Left ventricle myocardium inferior (tissue), 1 donor: ENCODE measurements around the gene C14orf119. TPM values are rescaled to one million over a fixed set of nuclear protein-coding genes. Genes with fewer than 3 reads are reported as not detected.
A peak's percentile ranks its signal among the peaks of the same experiment; 100 is the strongest.

Experiments used
- DNase-seq: peaks from one replicate; pipeline ENCODE4 v3.0.0-alpha.2; 2020
- H3K27ac ChIP-seq: fragments of 200-600 bp; replicated peaks from 2 replicates; pipeline ENCODE4 v1.8.0; 2021
- H3K27me3 ChIP-seq: fragments of 200-600 bp; 2 replicates; pipeline ENCODE4 v1.8.0; 2021; ENCODE audit warnings: low read depth
- H3K36me3 ChIP-seq: fragments of 200-600 bp; 2 replicates; pipeline ENCODE4 v1.8.0; 2021
- H3K4me1 ChIP-seq: fragments of 200-600 bp; 2 replicates; pipeline ENCODE4 v1.8.0; 2021
- H3K4me3 ChIP-seq: fragments of 200-600 bp; 2 replicates; pipeline ENCODE4 v1.8.0; 2021; ENCODE audit warnings: mild to moderate bottlenecking, moderate library complexity
- H3K9me3 ChIP-seq: fragments of 200-600 bp; replicated peaks from 2 replicates; pipeline ENCODE4 v1.8.0; 2021
- intact Hi-C: fragments of 100-400 bp; cut with micrococcal nuclease; formaldehyde crosslinking; loops from one replicate; pipeline ENCODE4 v1.11.0; 2022
- long read RNA-seq: library from polyadenylated mRNA; unstranded; transcript quantifications from one replicate; pipeline ENCODE4 v2.0.0, GENCODE V29; 2021
- total RNA-seq: library from RNA; stranded (reverse); fragmentation: NEBNext Ultra II Directional; extraction: Animal tissue kit (Norgen Biotek cat#: 25700); gene quantifications from one replicate; pipeline ENCODE4 v1.2.1, GENCODE V29; 2021
- TF ChIP-seq, protein P1 (sequence below): fragments of 200-600 bp; IDR thresholded peaks from 2 replicates; pipeline ENCODE4 v1.8.0; 2021; ENCODE audit warnings: antibody characterized with exemption, mild to moderate bottlenecking, borderline replicate concordance
- donor health status: DM: no; HTN: yes; CAD: no; lungs with severe emphysema.

The C14orf119 gene, protein sequence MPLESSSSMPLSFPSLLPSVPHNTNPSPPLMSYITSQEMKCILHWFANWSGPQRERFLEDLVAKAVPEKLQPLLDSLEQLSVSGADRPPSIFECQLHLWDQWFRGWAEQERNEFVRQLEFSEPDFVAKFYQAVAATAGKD
- 25.2 TPM for total RNA-seq
- long read RNA-seq, transcript C14orf119-201 (2 exons, 3,660 nt): major isoform, 41 of 47 reads
- long read RNA-seq, partial matches to known transcripts: 0 of 47 reads
- long read RNA-seq, other reads (novel, unspliced or antisense): 6 of 47 reads

DNA sequence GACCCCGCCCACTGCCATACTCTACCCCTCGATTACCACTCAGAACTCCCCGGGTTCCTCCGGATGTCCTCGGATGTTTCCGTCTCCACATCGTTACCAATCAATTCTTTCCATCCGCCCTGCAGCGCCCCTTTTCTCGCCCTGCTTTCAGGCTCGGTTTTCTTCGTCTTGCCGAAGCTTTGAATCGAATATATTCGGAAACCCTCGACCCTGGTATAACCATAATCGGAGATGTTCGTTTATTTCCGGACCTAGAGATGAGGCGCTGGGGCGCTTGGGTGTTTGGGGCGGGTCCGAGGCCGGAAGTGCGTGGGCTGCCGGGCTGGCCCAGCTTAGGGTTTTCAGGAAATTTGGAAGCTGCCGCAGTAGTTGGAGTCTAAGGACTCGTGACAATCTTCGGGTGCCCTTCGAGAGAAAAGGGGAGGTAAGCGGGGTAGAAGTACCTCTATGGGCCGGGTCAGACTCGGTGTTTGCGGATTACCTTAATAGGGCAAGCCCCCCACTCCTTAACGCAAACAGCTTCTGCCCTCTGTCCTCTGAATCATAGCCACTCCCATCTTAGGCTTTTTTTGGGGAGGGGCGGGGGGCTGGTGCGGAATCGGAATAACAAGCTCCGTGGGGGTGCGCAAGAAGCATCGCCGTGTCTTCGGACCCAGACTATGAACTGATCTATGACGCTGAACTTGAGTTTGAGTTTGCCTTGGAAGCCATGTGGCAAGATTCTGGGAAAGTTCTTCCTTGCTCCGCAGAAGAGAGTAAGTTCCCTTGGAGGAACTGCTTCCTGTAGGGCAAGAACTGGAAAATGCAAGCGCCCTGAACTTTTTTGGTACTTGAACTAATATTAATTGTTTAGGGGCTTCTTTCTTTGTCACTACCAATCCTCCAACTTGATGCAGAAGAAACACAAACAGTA is at the start of gene C14orf119:
C14orf119 (plus strand) TSS at position 310 of the 913 bp plus-strand sequence. CDS start 2,154 bp downstream, outside the sequence.
- peak; percentile 100 for DNase-seq
- intact Hi-C loops: no loop called here
- TF ChIP-seq, protein P1, sequence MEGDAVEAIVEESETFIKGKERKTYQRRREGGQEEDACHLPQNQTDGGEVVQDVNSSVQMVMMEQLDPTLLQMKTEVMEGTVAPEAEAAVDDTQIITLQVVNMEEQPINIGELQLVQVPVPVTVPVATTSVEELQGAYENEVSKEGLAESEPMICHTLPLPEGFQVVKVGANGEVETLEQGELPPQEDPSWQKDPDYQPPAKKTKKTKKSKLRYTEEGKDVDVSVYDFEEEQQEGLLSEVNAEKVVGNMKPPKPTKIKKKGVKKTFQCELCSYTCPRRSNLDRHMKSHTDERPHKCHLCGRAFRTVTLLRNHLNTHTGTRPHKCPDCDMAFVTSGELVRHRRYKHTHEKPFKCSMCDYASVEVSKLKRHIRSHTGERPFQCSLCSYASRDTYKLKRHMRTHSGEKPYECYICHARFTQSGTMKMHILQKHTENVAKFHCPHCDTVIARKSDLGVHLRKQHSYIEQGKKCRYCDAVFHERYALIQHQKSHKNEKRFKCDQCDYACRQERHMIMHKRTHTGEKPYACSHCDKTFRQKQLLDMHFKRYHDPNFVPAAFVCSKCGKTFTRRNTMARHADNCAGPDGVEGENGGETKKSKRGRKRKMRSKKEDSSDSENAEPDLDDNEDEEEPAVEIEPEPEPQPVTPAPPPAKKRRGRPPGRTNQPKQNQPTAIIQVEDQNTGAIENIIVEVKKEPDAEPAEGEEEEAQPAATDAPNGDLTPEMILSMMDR: no peak
- Histone ChIP-seq H3K27ac (peak within 1 kb of the TSS; percentile 97), H3K4me3 (peak within 1 kb of the TSS; percentile 90), H3K36me3 (peaks cover 43% of the 10 kb centered on the region), H3K27me3 (no peaks in the 10 kb centered on the region), H3K4me1 (peaks cover 79% of the 10 kb centered on the region), H3K9me3 (no peaks in the 10 kb centered on the region)

DNA sequence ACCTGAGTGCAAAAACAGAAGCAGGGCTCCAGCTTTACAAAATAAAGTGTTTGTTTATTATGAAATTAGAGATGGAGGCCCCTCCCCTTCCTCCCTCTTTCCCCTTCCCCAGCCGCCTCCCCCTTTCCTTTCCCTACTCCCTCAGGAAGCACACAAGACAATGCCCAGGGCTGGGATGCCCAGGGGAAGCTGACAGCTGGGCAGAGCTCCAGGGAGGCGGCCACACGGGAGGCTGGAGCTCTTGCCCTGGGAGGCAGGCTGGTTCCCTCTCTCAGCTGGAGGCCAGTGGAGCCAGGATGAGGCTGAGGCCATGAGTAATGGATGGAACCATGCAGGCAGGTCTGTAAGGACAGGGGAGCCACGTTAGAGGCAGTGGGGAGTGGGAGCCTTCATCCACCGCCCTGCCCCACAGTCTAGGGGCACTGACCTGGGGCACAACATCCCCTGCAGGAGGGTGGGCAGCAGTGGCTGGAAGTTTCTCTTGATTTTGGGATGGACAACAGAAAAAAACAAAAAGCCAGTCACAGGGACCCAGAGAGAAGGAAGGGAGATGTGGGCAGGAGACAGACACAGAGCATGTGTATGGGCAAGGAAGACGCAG is 48.2 kb upstream of the C14orf119 start:
- no peak for DNase-seq
- intact Hi-C loops: no loop called here
- Histone ChIP-seq H3K9me3 (no peaks in the 10 kb centered on the region), H3K36me3 (no peaks in the 10 kb centered on the region), H3K4me1 (peaks cover 36% of the 10 kb centered on the region), H3K4me3 (no peak overlapping the region), H3K27me3 (peaks cover 6% of the 10 kb centered on the region), H3K27ac (peak overlapping the region; percentile 71)
- TF ChIP-seq, protein P1: no peak

DNA sequence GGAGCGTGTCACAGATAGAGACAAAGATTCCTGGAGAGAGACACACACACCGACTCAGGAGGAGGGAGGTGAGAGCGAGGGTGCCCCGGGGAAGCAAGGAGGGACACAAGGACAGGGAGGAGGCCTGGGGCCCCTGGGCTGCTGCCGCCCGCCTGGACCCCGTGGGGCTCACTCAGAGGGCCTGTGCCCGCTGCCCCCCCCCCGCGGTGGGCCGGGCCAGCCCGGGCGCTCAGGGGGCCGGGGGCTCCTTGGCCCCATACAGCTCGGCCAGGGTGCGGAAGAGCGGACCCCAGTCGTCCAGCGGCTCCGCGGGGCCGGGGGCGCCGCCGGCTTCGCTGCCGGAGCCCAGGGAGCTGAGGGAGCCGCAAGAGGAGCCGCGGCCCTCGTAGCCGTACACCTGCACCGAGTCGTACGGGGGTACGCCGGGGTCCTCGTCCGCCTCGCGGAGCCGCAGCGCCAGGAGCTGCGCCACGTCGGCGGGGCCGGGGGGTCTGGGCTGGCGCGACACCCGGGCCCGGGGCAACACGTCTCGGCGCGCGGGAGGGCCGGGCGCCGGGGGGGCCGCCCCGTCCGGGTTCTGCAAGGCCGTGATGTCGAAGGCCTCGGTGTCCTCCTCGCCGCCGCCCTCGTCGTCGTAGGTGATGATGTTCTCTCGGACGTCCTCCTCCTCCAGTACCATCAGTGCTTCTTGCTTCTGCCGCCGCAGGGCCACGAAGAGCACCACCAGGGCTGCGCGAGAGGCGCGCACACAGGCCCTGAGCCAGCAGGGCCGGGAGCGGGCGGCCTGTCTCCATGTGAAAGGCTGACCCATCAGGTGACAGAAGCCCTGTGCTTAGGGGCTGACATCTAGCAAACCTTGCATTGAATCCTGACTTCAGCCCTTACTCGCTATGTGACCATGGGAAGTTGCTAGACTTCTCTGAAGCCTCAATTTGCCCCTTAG is 47.3 kb upstream of the C14orf119 start:
- H3K9me3 ChIP-seq: no peaks in the 10 kb centered on the region
- H3K27ac ChIP-seq: peak overlapping the region; percentile 71
- H3K27me3 ChIP-seq: peaks cover 6% of the 10 kb centered on the region
- H3K4me3 ChIP-seq: no peak overlapping the region
- intact Hi-C loops: no loop called here
- no peaks in the 10 kb centered on the region for H3K36me3 ChIP-seq
- peaks cover 36% of the 10 kb centered on the region for H3K4me1 ChIP-seq
- TF ChIP-seq, protein P1: no peak
- no peak for DNase-seq

DNA sequence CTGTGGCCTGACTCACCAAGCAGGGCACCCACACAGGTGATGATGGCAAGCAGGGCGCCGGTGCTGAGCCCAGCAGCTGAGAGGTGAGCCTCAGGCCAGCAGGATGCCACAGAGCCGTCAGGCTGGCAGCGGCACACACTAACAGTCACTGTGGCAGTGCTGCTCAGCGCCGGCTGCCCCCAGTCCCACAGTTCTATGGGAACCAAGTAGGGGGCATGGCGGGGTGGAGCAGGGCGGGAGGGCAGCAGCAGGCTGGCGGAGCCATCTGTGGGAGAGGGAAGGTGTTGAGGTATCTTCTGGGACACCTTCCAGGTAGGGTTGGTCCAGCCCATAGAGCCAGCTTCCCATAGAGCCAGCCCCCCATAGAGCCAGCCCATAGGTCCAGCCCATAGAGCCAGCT is 46.3 kb upstream of the C14orf119 start:
- Histone ChIP-seq H3K4me3 (no peak overlapping the region), H3K27ac (no peak overlapping the region), H3K36me3 (no peaks in the 10 kb centered on the region), H3K27me3 (peaks cover 6% of the 10 kb centered on the region), H3K9me3 (no peaks in the 10 kb centered on the region), H3K4me1 (peaks cover 32% of the 10 kb centered on the region)
- DNase-seq: no peak
- TF ChIP-seq, protein P1: no peak
- intact Hi-C loops: no loop called here
